GM21367 (cell line): ENCODE results near the gene RPL23.
A peak's percentile ranks its signal among the peaks of the same experiment; 100 is the strongest.

Experiments
- ATAC-seq: cut with Tn5 transposase; IDR thresholded peaks from one replicate; pipeline ENCODE4 v1.9.1; 2021; ENCODE audit not compliant: unreplicated experiment

RPL23 gene

GRCh38 chr17:38799501-38800236, 53.9 kb downstream of the RPL23 start, which contains the start of gene PIP4K2B:
Gene PIP4K2B, minus strand, starts transcription at chr17:38799556. Its CDS starts 132 bp downstream, at chr17:38799424.
- peak; percentile 65 for ATAC-seq

GRCh38 chr17:38798614-38799500, 54.7 kb downstream of the RPL23 start:
- ATAC-seq, result peak; percentile 12
